H1 (cell line): ENCODE data around the gene PTPRD. TPM values are rescaled to one million over a fixed set of nuclear protein-coding genes. Genes with fewer than 3 reads are reported as not detected.

ENCODE experiments used
- CTCF ChIA-PET: fragments of 300-600 bp; sonication (Branson Sonifier 250); formaldehyde crosslinking; loops from one replicate; lab custom pipeline; 2021; ENCODE audit not compliant: partially characterized antibody; lab: Charles Lee
- POLR2A ChIA-PET: fragments of 300-600 bp; sonication (Branson Sonifier 250); formaldehyde crosslinking; loops from one replicate; lab custom pipeline; 2021; ENCODE audit warnings: inconsistent platforms; ENCODE audit not compliant: partially characterized antibody; lab: Charles Lee
- DNase-seq, 2 experiments: peaks; one replicate each; pipeline versions ENCODE4 v3.0.0 to v3.0.0-alpha.2; 2010 to 2022; ENCODE audit warnings: low spot score in 2 of 2, low read depth in 1 of 2, mixed read lengths in 1 of 2
- FAIRE-seq: peaks from 2 replicates; lab custom pipeline; 2011; peaks lifted over from hg19 to GRCh38; lab: Jason Lieb, UNC
- H2AFZ ChIP-seq: 2 replicates; pipeline ENCODE4 v1.8.1; 2012; ENCODE audit warnings: low read length, inconsistent platforms
- H2AK5ac ChIP-seq: 2 replicates; pipeline ENCODE4 v1.6.1; 2013; ENCODE audit warnings: low read depth, low read length
- H2BK120ac ChIP-seq: replicated peaks from 2 replicates; pipeline ENCODE3; 2013; ENCODE audit warnings: low read depth, low read length, inconsistent platforms
- H2BK12ac ChIP-seq: 2 replicates; pipeline ENCODE4 v1.6.1; 2013; ENCODE audit warnings: low read depth, low read length
- H2BK15ac ChIP-seq: 2 replicates; pipeline ENCODE4 v1.6.1; 2013; ENCODE audit warnings: low read length
- H2BK20ac ChIP-seq: 2 replicates; pipeline ENCODE4 v1.6.1; 2013; ENCODE audit warnings: low read length
- H2BK5ac ChIP-seq: 2 replicates; pipeline ENCODE4 v1.6.1; 2013; ENCODE audit warnings: low read depth, low read length
- H3K14ac ChIP-seq: 2 replicates; pipeline ENCODE4 v1.6.1; 2013; ENCODE audit warnings: inconsistent platforms; ENCODE audit not compliant: insufficient read length
- H3K18ac ChIP-seq: 2 replicates; pipeline ENCODE4 v1.6.1; 2013; ENCODE audit warnings: low read length; ENCODE audit errors: extremely low read depth
- H3K23ac ChIP-seq: 2 replicates; pipeline ENCODE4 v1.6.1; 2013; ENCODE audit warnings: inconsistent platforms; ENCODE audit not compliant: insufficient read length
- H3K23me2 ChIP-seq: 2 replicates; pipeline ENCODE4 v1.6.1; 2013; ENCODE audit warnings: low read depth, low read length
- H3K27ac ChIP-seq: 2 replicates; pipeline ENCODE4 v1.6.1; 2011; ENCODE audit warnings: low read depth, low read length, inconsistent platforms
- H3K27me3 ChIP-seq, 4 experiments: replicated peaks in 1 of 4; 1 replicate in 1 of 4; 2 replicates in 3 of 4; pipeline versions ENCODE4 v1.6.1 to v1.8.1; 2011 to 2013; ENCODE audit warnings: low read length in 3 of 4, mild to moderate bottlenecking in 3 of 4, inconsistent platforms in 2 of 4, mixed read lengths in 2 of 4, moderate library complexity in 1 of 4; ENCODE audit not compliant: control insufficient read depth in 3 of 4, insufficient read depth in 3 of 4; ENCODE audit errors: extremely low read depth in 1 of 4
- H3K36me3 ChIP-seq, 4 experiments: 2 replicates each; pipeline versions ENCODE4 v1.6.1 to v1.8.1; 2011 to 2013; ENCODE audit warnings: mild to moderate bottlenecking in 4 of 4, low read length in 3 of 4, moderate library complexity in 2 of 4, control low read depth in 1 of 4, inconsistent platforms in 1 of 4; ENCODE audit not compliant: insufficient read depth in 4 of 4, control insufficient read depth in 2 of 4
- H3K4ac ChIP-seq: replicated peaks from 2 replicates; pipeline ENCODE3; 2013; ENCODE audit warnings: low read length, low read depth, mixed read lengths, inconsistent platforms; ENCODE audit not compliant: insufficient read length
- H3K4me1 ChIP-seq, 4 experiments: replicated peaks in 1 of 4; 1 replicate in 1 of 4; 2 replicates in 3 of 4; pipeline versions ENCODE4 v1.6.1 to v1.8.1; 2011 to 2013; ENCODE audit warnings: low read length in 3 of 4, inconsistent platforms in 2 of 4, mixed read lengths in 1 of 4; ENCODE audit not compliant: insufficient read depth in 4 of 4, control insufficient read depth in 3 of 4
- H3K4me2 ChIP-seq, 2 experiments: 2 replicates each; pipeline versions ENCODE4 v1.6.1 to v1.8.1; 2011 to 2013; ENCODE audit warnings: low read depth in 2 of 2, low read length in 2 of 2, control low read depth in 1 of 2, inconsistent platforms in 1 of 2, mild to moderate bottlenecking in 1 of 2; ENCODE audit not compliant: insufficient read depth in 1 of 2
- H3K4me3 ChIP-seq, 4 experiments: fragments of 200-600, 300-600 bp in 1 of 4; sonication (generic), shearing (Covaris generic), sonication (Bioruptor Twin) in 1 of 4; 2 replicates each; pipeline versions ENCODE4 v1.5.1 to v1.8.1; 2011 to 2016; ENCODE audit warnings: low read length in 4 of 4, low read depth in 3 of 4, control low read depth in 2 of 4, inconsistent platforms in 2 of 4, mild to moderate bottlenecking in 2 of 4, mixed read lengths in 1 of 4, moderate library complexity in 1 of 4; ENCODE audit not compliant: insufficient read depth in 2 of 4; ENCODE audit errors: extremely low read depth in 1 of 4
- H3K56ac ChIP-seq: replicated peaks from 2 replicates; pipeline ENCODE3; 2013; ENCODE audit warnings: low read depth, mild to moderate bottlenecking, mixed read lengths, low read length, inconsistent platforms; ENCODE audit not compliant: insufficient read length
- H3K79me1 ChIP-seq: 2 replicates; pipeline ENCODE4 v1.6.1; 2013; ENCODE audit warnings: low read depth, low read length, control low read depth
- H3K79me2 ChIP-seq, 2 experiments: 2 replicates each; pipeline versions ENCODE4 v1.6.1 to v1.8.1; 2012 to 2013; ENCODE audit warnings: low read length in 2 of 2, mild to moderate bottlenecking in 2 of 2, inconsistent platforms in 1 of 2; ENCODE audit not compliant: insufficient read depth in 2 of 2, control insufficient read depth in 1 of 2
- H3K9ac ChIP-seq, 4 experiments: replicated peaks in 1 of 4; 1 replicate in 1 of 4; 2 replicates in 3 of 4; pipeline versions ENCODE4 v1.6.1 to v1.8.1; 2011 to 2013; ENCODE audit warnings: low read depth in 3 of 4, low read length in 3 of 4, control low read depth in 2 of 4, mild to moderate bottlenecking in 2 of 4, moderate library complexity in 2 of 4, inconsistent platforms in 1 of 4; ENCODE audit errors: extremely low read depth in 1 of 4
- H3K9me3 ChIP-seq, 2 experiments: 2 replicates each; pipeline versions ENCODE4 v1.6.1 to v1.8.1; 2012 to 2013; ENCODE audit warnings: mild to moderate bottlenecking in 2 of 2, moderate library complexity in 2 of 2, control low read depth in 1 of 2, inconsistent platforms in 1 of 2, low read depth in 1 of 2, low read length in 1 of 2, mixed read lengths in 1 of 2; ENCODE audit not compliant: insufficient read depth in 2 of 2
- H4K20me1 ChIP-seq, 2 experiments: replicated peaks in 1 of 2; 2 replicates each; pipeline versions ENCODE3 to v1.8.1; 2011 to 2013; ENCODE audit warnings: inconsistent platforms in 2 of 2, low read length in 2 of 2, mild to moderate bottlenecking in 1 of 2; ENCODE audit not compliant: insufficient read depth in 2 of 2, control insufficient read depth in 1 of 2
- H4K5ac ChIP-seq: 2 replicates; pipeline ENCODE4 v1.6.1; 2013; ENCODE audit warnings: low read length, low read depth, mixed read lengths, inconsistent platforms; ENCODE audit not compliant: insufficient read length
- H4K8ac ChIP-seq: 2 replicates; pipeline ENCODE4 v1.8.0; 2013; ENCODE audit warnings: mild to moderate bottlenecking, moderate library complexity, low read length, inconsistent platforms; ENCODE audit not compliant: insufficient read depth; ENCODE audit errors: extremely low read depth
- H4K91ac ChIP-seq: replicated peaks from 2 replicates; pipeline ENCODE3; 2013; ENCODE audit warnings: low read length, mixed read lengths, inconsistent platforms; ENCODE audit not compliant: insufficient read length
- ASH2L ChIP-seq: fragments of 200-600, 300-600 bp; sonication (generic); IDR thresholded peaks from one replicate; pipeline ENCODE4 v1.7.1; 2017; ENCODE audit warnings: low read length
- CBX8 ChIP-seq: fragments of 300-800, 300-1000 bp; sonication (generic); IDR thresholded peaks from 2 replicates; pipeline ENCODE4 v1.7.1; 2016; ENCODE audit warnings: low read depth, low read length, borderline replicate concordance
- CTCF ChIP-seq, 3 experiments: IDR thresholded peaks; 1 replicate in 2 of 3; 2 replicates in 1 of 3; pipeline versions ENCODE4 v1.5.1 to v1.6.1; 2011; ENCODE audit warnings: low read length in 3 of 3, mild to moderate bottlenecking in 3 of 3, inconsistent platforms in 2 of 3, low read depth in 1 of 3, moderate library complexity in 1 of 3; ENCODE audit not compliant: insufficient read depth in 1 of 3; ENCODE audit errors: control extremely low read depth in 1 of 3
- HDAC2 ChIP-seq, 2 experiments: fragments of 300-600 bp in 1 of 2; sonication (generic) in 1 of 2; IDR thresholded peaks; 2 replicates each; pipeline ENCODE4 v1.6.1; 2011 to 2012; ENCODE audit warnings: low read depth in 2 of 2, low read length in 2 of 2, mild to moderate bottlenecking in 2 of 2, moderate library complexity in 2 of 2, borderline replicate concordance in 1 of 2, inconsistent platforms in 1 of 2
- MAX ChIP-seq: IDR thresholded peaks from 2 replicates; pipeline ENCODE4 v1.6.1; 2012; ENCODE audit warnings: inconsistent platforms
- ZNF274 ChIP-seq: IDR thresholded peaks from 2 replicates; pipeline ENCODE4 v1.7.0; 2012; ENCODE audit warnings: low read length, borderline replicate concordance; ENCODE audit errors: extremely low read depth
- WGBS, 2 experiments: shearing (Covaris generic) in 1 of 2; methylation state at CpG; one replicate each; pipeline versions ENCODE4 v1.1.6 to v1.1.7; 2013 to 2015; ENCODE audit warnings: low lambda C conversion rate in 2 of 2, mixed read lengths in 2 of 2, inconsistent platforms in 1 of 2, low coverage in 1 of 2, missing lambda C conversion rate in 1 of 2; ENCODE audit not compliant: insufficient replicate concordance in 2 of 2, insufficient coverage in 1 of 2, insufficient read length in 1 of 2; ENCODE audit errors: extremely low coverage in 1 of 2, missing lambda C conversion rate in 1 of 2; 5-methylcytosine and 5-hydroxymethylcytosine counted together
- polyA plus RNA-seq, 7 experiments: library from polyadenylated mRNA; depleted of rRNA in 3 of 7; stranded (reverse) in 5 of 7; unstranded in 2 of 7; fragments of >200 nt in 5 of 7; fragments of 200-250 nt in 2 of 7; gene quantifications; 1 replicate in 5 of 7; 2 replicates in 1 of 7; 4 replicates in 1 of 7; pipeline versions ENCODE4 v1.2.1 to v1.2.3, GENCODE V29; 2011 to 2013; ENCODE audit warnings: missing spikeins in 2 of 7, mixed read lengths in 2 of 7
- total RNA-seq: library from RNA; stranded (reverse); fragmentation: NEBNext Ultra II Directional; extraction: Animal tissue kit (Norgen Biotek cat#: 25700); gene quantifications from 2 replicates; pipeline ENCODE4 v1.2.1, GENCODE V29; 2021

Gene PTPRD
- total and polyA plus RNA-seq, 2 of the 8 experiments (the other 6 are each of a cell fraction or from before 2014, with no cell fraction given) = 17.2 to 77.0 TPM

- H2BK12ac ChIP-seq = no peak overlapping the region
- H3K9me3 ChIP-seq = no peaks in the 10 kb centered on the region
- H4K20me1 ChIP-seq = no peaks in the 10 kb centered on the region
- WGBS, 2 experiments = 90% methylated on average over 2 of the region's 2 CpGs; no CpG with 5 or more reads in 1 of the 2 experiments
- no peak overlapping the region for H4K91ac ChIP-seq
- H3K4me3 ChIP-seq = no peak overlapping the region
- no peak overlapping the region for H2BK5ac ChIP-seq
- H3K27ac ChIP-seq = no peak overlapping the region
- ChIA-PET POLR2A (no interaction called here), CTCF (no interaction called here)
- no peak overlapping the region for H3K14ac ChIP-seq
- no peak for DNase-seq
- no peak overlapping the region for H4K5ac ChIP-seq
- no peak overlapping the region for H3K18ac ChIP-seq
- no peak for TF ChIP-seq HDAC2 (IDR thresholded peaks at IDR 0.05; ENCODE audit: borderline replicate concordance in 1 of 2, low read depth in 2 of 2, low read length in 2 of 2)
- no peak for TF ChIP-seq MAX
- TF ChIP-seq ZNF274 = no peak
- no peak for TF ChIP-seq ASH2L
- TF ChIP-seq CTCF (IDR thresholded peaks at IDR 0.05; ENCODE audit: control extremely low read depth in 1 of 3, insufficient read depth in 1 of 3, low read depth in 1 of 3, low read length in 3 of 3) = no peak
- TF ChIP-seq CBX8 = no peak
- no peaks in the 10 kb centered on the region for H3K79me1 ChIP-seq
- H2BK120ac ChIP-seq = no peak overlapping the region
- no peak overlapping the region for H4K8ac ChIP-seq
- no peaks in the 10 kb centered on the region for H3K27me3 ChIP-seq
- no peak overlapping the region for H2AK5ac ChIP-seq
- H3K23me2 ChIP-seq = no peaks in the 10 kb centered on the region
- H3K4me2 ChIP-seq = no peak overlapping the region
- FAIRE-seq = no peak
- no peak overlapping the region for H3K9ac ChIP-seq
- no peak overlapping the region for H3K23ac ChIP-seq
- no peak overlapping the region for H2BK20ac ChIP-seq
- no peaks in the 10 kb centered on the region for H3K79me2 ChIP-seq
- H3K4me1 ChIP-seq = no peaks in the 10 kb centered on the region
- H3K36me3 ChIP-seq = no peaks in the 10 kb centered on the region
- no peak overlapping the region for H3K4ac ChIP-seq
- no peak overlapping the region for H3K56ac ChIP-seq
- H2AFZ ChIP-seq = no peak overlapping the region
- H2BK15ac ChIP-seq = no peak overlapping the region
Observed at GRCh38 chr9:9124616-9125015, 1488.2 kb downstream of the PTPRD start.
